Smooth muscle cell (in vitro differentiated cells): ENCODE data around the gene PHACTR2. TPM values are rescaled to one million over a fixed set of nuclear protein-coding genes. Genes with fewer than 3 reads are reported as not detected.
"Not testable (repeated sequence)": the region's sequence is repeated elsewhere in the genome, so short reads cannot be mapped to it uniquely, and the experiment has no call there.

Experiments used
- DNase-seq: peaks from one replicate; lab custom pipeline; 2025; ENCODE audit not compliant: unreplicated experiment; lab: John Stamatoyannopoulos, UW
- H2AFZ ChIP-seq: fragments of 200-600 bp; sonication (generic); 2 replicates; pipeline ENCODE4 v1.6.0; 2016; ENCODE audit warnings: antibody characterized with exemption, low read depth, mild to moderate bottlenecking
- H3F3A ChIP-seq: fragments of 200-600 bp; sonication (generic); 2 replicates; pipeline ENCODE4 v1.6.0; 2017; ENCODE audit warnings: antibody characterized with exemption, low read depth
- H3K27ac ChIP-seq: fragments of 200-600 bp; sonication (generic); 2 replicates; pipeline ENCODE4 v1.5.1; 2016; ENCODE audit warnings: low read depth, mild to moderate bottlenecking
- H3K27me3 ChIP-seq: fragments of 200-600 bp; sonication (generic); 2 replicates; pipeline ENCODE4 v1.6.1; 2016; ENCODE audit warnings: low read depth, mild to moderate bottlenecking
- H3K36me3 ChIP-seq: fragments of 200-600 bp; sonication (generic); 2 replicates; pipeline ENCODE4 v1.5.1; 2016; ENCODE audit warnings: low read depth
- H3K4me1 ChIP-seq: fragments of 200-600 bp; sonication (generic); 2 replicates; pipeline ENCODE4 v1.5.1; 2016; ENCODE audit warnings: low read depth
- H3K4me2 ChIP-seq: fragments of 200-600 bp; sonication (generic); 2 replicates; pipeline ENCODE4 v1.6.0; 2016; ENCODE audit warnings: mild to moderate bottlenecking
- H3K4me3 ChIP-seq: fragments of 200-600 bp; sonication (generic); 2 replicates; pipeline ENCODE4 v1.5.1; 2016; ENCODE audit warnings: mild to moderate bottlenecking
- H3K79me2 ChIP-seq: fragments of 200-600 bp; sonication (generic); 2 replicates; pipeline ENCODE4 v1.6.0; 2016; ENCODE audit warnings: low read depth, mild to moderate bottlenecking
- H3K9ac ChIP-seq: fragments of 200-600 bp; sonication (generic); 2 replicates; pipeline ENCODE4 v1.6.0; 2016; ENCODE audit warnings: low read depth
- H3K9me3 ChIP-seq: fragments of 200-600 bp; sonication (generic); replicated peaks from 2 replicates; pipeline ENCODE4 v1.5.1; 2016; ENCODE audit warnings: low read depth
- H4K20me1 ChIP-seq: fragments of 200-600 bp; sonication (generic); 2 replicates; pipeline ENCODE4 v1.6.0; 2016; ENCODE audit warnings: low read depth
- WGBS: methylation state at CpG from one replicate; pipeline ENCODE4 v1.1.7; 2016; ENCODE audit warnings: low lambda C conversion rate; 5-methylcytosine and 5-hydroxymethylcytosine counted together
- polyA plus RNA-seq: library from polyadenylated mRNA; unstranded; fragments of >200 nt; fragmentation: Nextera tagmentation; extraction: Ambion mirVana; gene quantifications from 2 replicates; pipeline ENCODE4 v1.2.1, GENCODE V29; 2016
- total RNA-seq: library from RNA; depleted of rRNA; stranded (reverse); fragments of >200 nt; gene quantifications from 2 replicates; pipeline ENCODE4 v1.2.3, GENCODE V29; 2014
- TF ChIP-seq, protein P1 (sequence below): fragments of 200-600 bp; sonication (generic); IDR thresholded peaks from 2 replicates; pipeline ENCODE4 v1.5.1; 2017; ENCODE audit warnings: borderline replicate concordance, mild to moderate bottlenecking, antibody characterized with exemption; ENCODE audit not compliant: insufficient read depth, poor library complexity, severe bottlenecking

Gene PHACTR2
- total and polyA plus RNA-seq, 2 experiments from 2014 or later, result 62.7 to 80.4 TPM

DNA sequence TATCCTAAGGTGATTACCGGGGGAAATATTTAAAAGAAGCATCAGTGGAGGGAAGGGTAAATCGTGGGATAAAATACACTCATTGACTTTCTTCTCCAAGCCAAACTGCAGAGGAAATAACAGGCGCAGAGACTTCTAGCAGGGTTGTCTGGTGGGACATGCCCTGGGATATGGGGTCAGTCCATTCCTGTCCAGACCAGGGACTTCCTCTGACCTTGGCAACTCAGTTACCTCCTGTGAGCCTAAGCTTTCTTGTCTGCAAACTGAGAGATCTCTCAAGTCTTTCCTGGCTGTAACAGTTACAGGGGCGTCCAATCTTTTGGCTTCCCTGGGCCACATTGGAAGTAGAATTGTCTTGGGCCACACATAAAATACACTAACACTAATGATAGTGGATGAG is 21.7 kb upstream of the PHACTR2 start:
- H3K79me2 ChIP-seq, result no peaks in the 10 kb centered on the region
- H3K4me3 ChIP-seq, result no peak overlapping the region
- H4K20me1 ChIP-seq, result no peaks in the 10 kb centered on the region
- H3K27ac ChIP-seq, result no peak overlapping the region
- 93% methylated on average over 4 of the region's 4 CpGs for WGBS
- H2AFZ ChIP-seq, result no peak overlapping the region
- no peaks in the 10 kb centered on the region for H3F3A ChIP-seq
- DNase-seq, result no peak
- H3K4me1 ChIP-seq, result no peaks in the 10 kb centered on the region
- no peak overlapping the region for H3K9ac ChIP-seq
- TF ChIP-seq, protein P1, sequence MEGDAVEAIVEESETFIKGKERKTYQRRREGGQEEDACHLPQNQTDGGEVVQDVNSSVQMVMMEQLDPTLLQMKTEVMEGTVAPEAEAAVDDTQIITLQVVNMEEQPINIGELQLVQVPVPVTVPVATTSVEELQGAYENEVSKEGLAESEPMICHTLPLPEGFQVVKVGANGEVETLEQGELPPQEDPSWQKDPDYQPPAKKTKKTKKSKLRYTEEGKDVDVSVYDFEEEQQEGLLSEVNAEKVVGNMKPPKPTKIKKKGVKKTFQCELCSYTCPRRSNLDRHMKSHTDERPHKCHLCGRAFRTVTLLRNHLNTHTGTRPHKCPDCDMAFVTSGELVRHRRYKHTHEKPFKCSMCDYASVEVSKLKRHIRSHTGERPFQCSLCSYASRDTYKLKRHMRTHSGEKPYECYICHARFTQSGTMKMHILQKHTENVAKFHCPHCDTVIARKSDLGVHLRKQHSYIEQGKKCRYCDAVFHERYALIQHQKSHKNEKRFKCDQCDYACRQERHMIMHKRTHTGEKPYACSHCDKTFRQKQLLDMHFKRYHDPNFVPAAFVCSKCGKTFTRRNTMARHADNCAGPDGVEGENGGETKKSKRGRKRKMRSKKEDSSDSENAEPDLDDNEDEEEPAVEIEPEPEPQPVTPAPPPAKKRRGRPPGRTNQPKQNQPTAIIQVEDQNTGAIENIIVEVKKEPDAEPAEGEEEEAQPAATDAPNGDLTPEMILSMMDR, result no peak
- H3K27me3 ChIP-seq, result no peaks in the 10 kb centered on the region
- H3K4me2 ChIP-seq, result no peak overlapping the region
- no peaks in the 10 kb centered on the region for H3K9me3 ChIP-seq
- no peaks in the 10 kb centered on the region for H3K36me3 ChIP-seq

DNA sequence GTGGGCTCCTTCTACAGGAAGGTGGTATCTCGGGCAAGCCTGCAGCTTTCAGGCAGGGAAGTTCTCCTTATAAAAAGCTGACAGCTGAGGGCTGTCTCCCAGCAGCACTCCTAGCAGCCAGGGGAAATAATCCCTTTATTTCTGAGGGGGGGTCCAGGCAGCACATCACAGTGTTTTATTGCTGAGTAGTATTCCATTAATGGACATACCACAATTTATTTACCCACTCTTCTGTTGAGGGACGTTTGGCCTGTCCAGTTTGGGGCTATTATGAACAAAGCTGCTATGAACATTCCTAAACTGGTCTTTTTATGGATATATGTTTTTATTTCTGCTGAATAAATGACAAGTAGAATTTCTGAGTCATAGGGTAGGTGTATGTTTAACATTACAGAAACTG is 20.0 kb upstream of the PHACTR2 start:
- H3K4me3 ChIP-seq, result no peak overlapping the region
- no peak overlapping the region for H3K9ac ChIP-seq
- H4K20me1 ChIP-seq, result no peaks in the 10 kb centered on the region
- H3K79me2 ChIP-seq, result no peaks in the 10 kb centered on the region
- DNase-seq, result no peak
- no peaks in the 10 kb centered on the region for H3K9me3 ChIP-seq
- WGBS, result 93% methylated on average over 2 of the region's 2 CpGs
- H3F3A ChIP-seq, result no peaks in the 10 kb centered on the region
- no peak overlapping the region for H2AFZ ChIP-seq
- no peak overlapping the region for H3K4me2 ChIP-seq
- TF ChIP-seq, protein P1, result no peak
- no peaks in the 10 kb centered on the region for H3K4me1 ChIP-seq
- H3K27ac ChIP-seq, result no peak overlapping the region
- no peaks in the 10 kb centered on the region for H3K36me3 ChIP-seq
- no peaks in the 10 kb centered on the region for H3K27me3 ChIP-seq

DNA sequence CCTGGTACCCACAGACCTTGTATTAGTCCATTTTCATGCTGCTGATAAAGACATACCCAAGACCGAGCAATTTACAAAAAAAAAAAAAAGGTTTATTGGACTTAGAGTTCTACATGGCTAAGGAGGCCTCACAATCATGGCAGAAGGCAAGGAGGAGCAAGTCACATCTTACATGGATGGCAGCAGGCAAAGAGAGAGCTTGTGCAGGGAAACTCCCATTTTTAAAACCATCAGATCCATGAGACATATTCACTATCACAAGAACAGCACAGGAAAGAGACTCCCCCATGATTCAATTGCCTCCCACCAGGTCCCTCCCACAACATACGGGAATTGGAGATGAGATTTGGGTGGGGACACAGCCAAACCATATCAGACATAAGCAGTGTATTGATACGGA is 17.6 kb upstream of the PHACTR2 start:
- not testable (repeated sequence) for H3K36me3 ChIP-seq, H3K4me3 ChIP-seq, H3K4me1 ChIP-seq, H3F3A ChIP-seq, H3K27me3 ChIP-seq, H3K9ac ChIP-seq, DNase-seq, H3K79me2 ChIP-seq, H2AFZ ChIP-seq, H3K9me3 ChIP-seq, H3K4me2 ChIP-seq, H4K20me1 ChIP-seq, H3K27ac ChIP-seq
- 96% methylated on average over 3 of the region's 3 CpGs for WGBS

DNA sequence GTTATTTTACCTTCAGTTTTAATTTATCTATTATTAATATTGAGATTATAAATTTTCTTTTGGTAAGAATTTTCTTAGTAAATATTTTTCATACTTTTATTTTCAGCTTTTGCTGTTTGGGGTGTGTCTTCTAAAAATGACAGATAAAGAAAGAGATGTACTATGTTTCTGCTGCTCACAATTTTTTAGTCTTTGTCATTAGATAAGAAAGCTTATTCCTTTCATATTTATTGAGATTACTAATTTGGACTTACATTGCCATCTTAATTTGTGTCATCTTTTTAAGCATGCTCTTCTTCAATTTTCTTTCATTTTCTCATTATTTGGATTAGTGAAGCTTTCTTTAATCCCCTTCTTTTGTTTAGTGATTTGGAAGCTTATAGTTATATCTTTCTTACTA is 13.6 kb upstream of the PHACTR2 start:
- H3K9ac ChIP-seq, result no peak overlapping the region
- H3F3A ChIP-seq, result no peaks in the 10 kb centered on the region
- no peaks in the 10 kb centered on the region for H3K27me3 ChIP-seq
- H3K79me2 ChIP-seq, result no peaks in the 10 kb centered on the region
- H3K4me1 ChIP-seq, result no peaks in the 10 kb centered on the region
- H3K36me3 ChIP-seq, result no peaks in the 10 kb centered on the region
- no peaks in the 10 kb centered on the region for H4K20me1 ChIP-seq
- H2AFZ ChIP-seq, result no peak overlapping the region
- H3K27ac ChIP-seq, result no peak overlapping the region
- DNase-seq, result no peak
- TF ChIP-seq, protein P1, result no peak
- no peak overlapping the region for H3K4me2 ChIP-seq
- H3K9me3 ChIP-seq, result no peaks in the 10 kb centered on the region
- H3K4me3 ChIP-seq, result no peak overlapping the region

DNA sequence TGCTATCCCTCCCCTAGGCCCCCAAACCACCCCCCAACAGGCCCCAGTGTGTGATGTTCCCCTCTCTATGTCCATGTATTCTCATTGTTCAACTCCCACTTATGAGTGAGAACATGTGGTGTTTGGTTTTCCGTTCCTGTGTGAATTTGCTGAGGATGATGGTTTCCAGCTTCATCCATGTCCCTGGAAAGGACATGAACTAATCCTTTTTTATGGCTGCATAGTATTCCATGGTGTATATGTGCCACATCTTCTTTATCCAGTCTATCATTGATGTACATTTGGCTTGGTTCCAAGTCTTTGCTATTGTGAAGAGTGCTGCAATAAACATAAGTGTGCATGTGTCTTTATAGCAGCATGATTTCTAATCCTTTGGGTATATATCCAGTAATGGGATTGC is 11.8 kb upstream of the PHACTR2 start:
- H3K9me3 ChIP-seq, H3F3A ChIP-seq, H2AFZ ChIP-seq, H3K79me2 ChIP-seq, H3K4me2 ChIP-seq, H3K9ac ChIP-seq, H3K4me3 ChIP-seq, H3K36me3 ChIP-seq, H3K27me3 ChIP-seq, DNase-seq, H3K4me1 ChIP-seq, H3K27ac ChIP-seq, H4K20me1 ChIP-seq: not testable (repeated sequence)
- 92% methylated on average over 1 of the region's 1 CpG for WGBS

DNA sequence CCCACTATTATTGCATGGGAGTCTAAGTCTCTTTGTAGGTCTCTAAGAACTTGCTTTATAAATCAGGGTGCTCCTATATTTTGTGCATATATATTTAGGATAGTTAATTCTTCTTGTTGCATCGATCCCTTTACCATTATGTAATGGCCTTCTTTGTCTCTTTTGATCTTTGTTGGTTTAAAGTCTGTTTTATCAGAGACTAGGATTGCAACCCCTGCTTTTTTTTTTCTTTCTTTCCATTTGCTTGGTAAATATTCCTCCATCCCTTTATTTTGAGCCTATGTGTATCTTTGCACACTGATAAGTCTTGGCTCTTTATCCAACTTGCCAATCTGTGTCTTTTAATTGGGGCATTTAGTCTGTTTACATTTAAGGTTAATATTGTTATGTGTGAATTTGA is 8.3 kb upstream of the PHACTR2 start:
- H3K4me3 ChIP-seq, H4K20me1 ChIP-seq, H3K4me2 ChIP-seq, H3K27me3 ChIP-seq, H3K9ac ChIP-seq, H2AFZ ChIP-seq, H3K36me3 ChIP-seq, DNase-seq, H3F3A ChIP-seq, H3K79me2 ChIP-seq, H3K9me3 ChIP-seq, H3K27ac ChIP-seq: not testable (repeated sequence)
- H3K4me1 ChIP-seq, result peaks cover 19% of the 10 kb centered on the region
- 77% methylated on average over 1 of the region's 1 CpG for WGBS
